DND-41 (cell line): ENCODE measurements around the gene THBS1.

ENCODE experiments used
- ATAC-seq: fragments of 200-7000 bp; cut with Tn5 transposase; 3 replicates; pipeline ENCODE4 v1.9.1; 2021; ENCODE audit warnings: low read depth; ENCODE audit not compliant: insufficient read depth
- DNase-seq: peaks from one replicate; pipeline ENCODE4 v3.0.0-alpha.2; 2020
- H2AFZ ChIP-seq: 2 replicates; pipeline ENCODE4 v1.6.0; 2012; ENCODE audit warnings: low read depth, low read length
- H3K27ac ChIP-seq: 2 replicates; pipeline ENCODE4 v1.5.1; 2012; ENCODE audit warnings: low read length, inconsistent platforms
- H3K27me3 ChIP-seq: fragments of 200-600 bp; sonication (generic); 2 replicates; pipeline ENCODE4 v1.6.0; 2012; ENCODE audit warnings: low read length, mild to moderate bottlenecking, inconsistent platforms; ENCODE audit not compliant: insufficient read depth, poor library complexity
- H3K36me3 ChIP-seq: 2 replicates; pipeline ENCODE4 v1.5.1; 2012; ENCODE audit warnings: low read length, inconsistent platforms; ENCODE audit not compliant: insufficient read depth
- H3K4me1 ChIP-seq: 2 replicates; pipeline ENCODE4 v1.5.1; 2012; ENCODE audit warnings: mild to moderate bottlenecking, low read length; ENCODE audit not compliant: insufficient read depth
- H3K4me2 ChIP-seq: 2 replicates; pipeline ENCODE4 v1.6.0; 2012; ENCODE audit warnings: mild to moderate bottlenecking, moderate library complexity, low read length, inconsistent platforms; ENCODE audit not compliant: insufficient read depth
- H3K4me3 ChIP-seq, 2 experiments: fragments of 200-600 bp in 1 of 2; shearing (Covaris generic) in 1 of 2; 2 replicates each; pipeline ENCODE4 v1.5.1; 2012 to 2016; ENCODE audit warnings: inconsistent platforms in 2 of 2, low read length in 2 of 2, mild to moderate bottlenecking in 2 of 2, low read depth in 1 of 2, moderate library complexity in 1 of 2
- H3K79me2 ChIP-seq: 2 replicates; pipeline ENCODE4 v1.6.0; 2012; ENCODE audit warnings: low read length, inconsistent platforms; ENCODE audit not compliant: insufficient read depth
- H3K9ac ChIP-seq: 2 replicates; pipeline ENCODE4 v1.6.0; 2012; ENCODE audit warnings: low read depth, mild to moderate bottlenecking, inconsistent platforms, low read length, moderate library complexity
- H3K9me3 ChIP-seq: 2 replicates; pipeline ENCODE4 v1.5.1; 2012; ENCODE audit warnings: low read length, moderate library complexity, mild to moderate bottlenecking, inconsistent platforms; ENCODE audit not compliant: insufficient read depth, severe bottlenecking
- H4K20me1 ChIP-seq: 2 replicates; pipeline ENCODE4 v1.6.0; 2012; ENCODE audit warnings: low read length; ENCODE audit not compliant: insufficient read depth
- EZH2 ChIP-seq: IDR thresholded peaks from 3 replicates; pipeline ENCODE4 v1.6.1; 2012; ENCODE audit warnings: borderline replicate concordance, low read depth, mild to moderate bottlenecking, moderate library complexity, low read length, inconsistent platforms; ENCODE audit not compliant: severe bottlenecking
- TF ChIP-seq, protein P1 (sequence below): IDR thresholded peaks from 2 replicates; pipeline ENCODE4 v1.5.1; 2012; ENCODE audit warnings: borderline replicate concordance, low read length, moderate library complexity, mild to moderate bottlenecking; ENCODE audit not compliant: poor library complexity, severe bottlenecking; ENCODE audit errors: extremely low read depth

The THBS1 gene

DNA sequence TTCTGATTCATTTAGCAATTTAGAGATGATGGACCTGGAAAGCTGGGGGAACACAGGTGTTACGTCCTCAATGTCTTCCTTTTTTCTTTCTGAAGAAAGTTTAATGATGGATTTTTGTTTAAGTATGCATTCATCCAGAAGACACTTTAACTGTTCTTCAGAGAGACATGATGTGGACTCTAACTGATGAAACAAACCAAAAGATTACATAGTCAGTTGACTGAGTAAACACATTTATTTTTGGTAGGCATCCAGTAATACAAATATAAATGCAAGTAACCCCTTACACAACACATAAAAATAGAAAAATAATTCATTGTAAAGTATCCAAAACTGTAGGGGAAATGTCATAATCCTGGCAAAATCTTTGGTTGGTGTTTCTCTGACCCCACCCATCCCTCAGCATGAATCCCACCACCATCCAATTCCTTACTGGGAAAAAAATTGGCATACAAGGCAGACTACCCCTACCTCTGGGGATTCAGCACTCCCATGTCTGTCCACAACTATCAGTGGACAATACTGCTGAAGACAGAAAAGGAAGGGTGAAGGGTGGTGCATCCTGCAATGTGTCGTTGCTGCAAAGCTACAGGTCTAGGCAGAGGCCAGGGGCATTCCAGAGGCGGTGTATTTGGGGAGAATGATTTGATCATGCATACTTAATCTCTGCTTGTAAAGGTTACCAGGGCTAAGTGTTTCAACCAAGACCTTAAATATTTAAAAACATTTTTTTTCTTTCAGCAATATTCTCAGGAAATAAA lies 37.4 kb downstream of the THBS1 start:
- Histone ChIP-seq H3K79me2 (no peaks in the 10 kb centered on the region), H3K9me3 (no peaks in the 10 kb centered on the region), H4K20me1 (no peaks in the 10 kb centered on the region), H3K27me3 (peaks cover 7% of the 10 kb centered on the region), H3K36me3 (no peaks in the 10 kb centered on the region), H3K4me2 (no peak overlapping the region), H3K27ac (no peak overlapping the region), H2AFZ (no peak overlapping the region), H3K9ac (no peak overlapping the region), H3K4me1 (no peaks in the 10 kb centered on the region), H3K4me3 (no peak overlapping the region)
- TF ChIP-seq, protein P1, sequence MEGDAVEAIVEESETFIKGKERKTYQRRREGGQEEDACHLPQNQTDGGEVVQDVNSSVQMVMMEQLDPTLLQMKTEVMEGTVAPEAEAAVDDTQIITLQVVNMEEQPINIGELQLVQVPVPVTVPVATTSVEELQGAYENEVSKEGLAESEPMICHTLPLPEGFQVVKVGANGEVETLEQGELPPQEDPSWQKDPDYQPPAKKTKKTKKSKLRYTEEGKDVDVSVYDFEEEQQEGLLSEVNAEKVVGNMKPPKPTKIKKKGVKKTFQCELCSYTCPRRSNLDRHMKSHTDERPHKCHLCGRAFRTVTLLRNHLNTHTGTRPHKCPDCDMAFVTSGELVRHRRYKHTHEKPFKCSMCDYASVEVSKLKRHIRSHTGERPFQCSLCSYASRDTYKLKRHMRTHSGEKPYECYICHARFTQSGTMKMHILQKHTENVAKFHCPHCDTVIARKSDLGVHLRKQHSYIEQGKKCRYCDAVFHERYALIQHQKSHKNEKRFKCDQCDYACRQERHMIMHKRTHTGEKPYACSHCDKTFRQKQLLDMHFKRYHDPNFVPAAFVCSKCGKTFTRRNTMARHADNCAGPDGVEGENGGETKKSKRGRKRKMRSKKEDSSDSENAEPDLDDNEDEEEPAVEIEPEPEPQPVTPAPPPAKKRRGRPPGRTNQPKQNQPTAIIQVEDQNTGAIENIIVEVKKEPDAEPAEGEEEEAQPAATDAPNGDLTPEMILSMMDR = no peak
- no peak for TF ChIP-seq EZH2
- DNase-seq (no peak), ATAC-seq (no peak)

DNA sequence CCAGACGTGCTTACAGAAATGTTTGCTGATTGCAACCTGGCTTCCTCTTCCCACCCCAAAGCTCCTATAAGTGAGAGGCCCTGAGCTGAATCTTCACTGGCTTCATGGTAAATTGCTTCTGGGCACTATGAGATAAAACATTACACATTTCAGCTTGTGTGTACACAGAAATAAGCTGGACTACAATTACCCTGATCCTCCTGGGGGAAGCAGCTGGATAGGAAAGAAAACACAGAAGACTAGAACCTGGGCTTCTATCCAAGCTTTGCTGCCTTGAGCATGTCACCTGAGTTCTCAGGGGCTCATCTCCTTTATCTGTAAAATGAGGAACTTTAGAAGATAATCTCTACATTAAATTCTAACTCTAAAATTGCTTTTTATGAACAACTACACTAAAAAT lies 40.3 kb downstream of the THBS1 start:
- Histone ChIP-seq H3K4me1 (no peaks in the 10 kb centered on the region), H3K27ac (no peak overlapping the region), H3K9ac (no peak overlapping the region), H3K79me2 (no peaks in the 10 kb centered on the region), H4K20me1 (no peaks in the 10 kb centered on the region), H3K27me3 (peaks cover 7% of the 10 kb centered on the region), H3K4me2 (no peak overlapping the region), H3K4me3 (no peak overlapping the region), H3K36me3 (no peaks in the 10 kb centered on the region), H2AFZ (no peak overlapping the region), H3K9me3 (no peaks in the 10 kb centered on the region)
- no peak for TF ChIP-seq EZH2
- TF ChIP-seq, protein P1 = no peak
- ATAC-seq = no peak
- no peak for DNase-seq

DNA sequence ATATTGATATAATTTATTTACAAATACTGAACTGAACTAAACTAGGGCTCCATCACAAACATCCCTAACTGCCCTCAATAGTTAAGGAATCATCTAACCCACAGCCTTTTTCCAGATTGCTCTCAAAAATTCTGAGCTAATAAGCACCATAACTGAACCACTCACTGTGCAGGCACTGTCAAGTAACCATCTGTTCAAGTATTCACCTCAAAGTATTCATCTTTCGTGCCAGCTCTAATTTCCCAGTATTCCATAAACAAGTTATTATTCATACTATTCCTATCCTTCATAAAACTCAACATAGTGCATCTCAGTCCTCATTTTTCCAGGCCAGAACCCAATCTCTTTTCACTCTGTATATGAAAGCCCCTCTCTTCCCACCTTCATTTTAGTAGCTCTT lies 41.1 kb downstream of the THBS1 start:
- Histone ChIP-seq H3K36me3 (no peaks in the 10 kb centered on the region), H2AFZ (no peak overlapping the region), H3K9me3 (no peaks in the 10 kb centered on the region), H3K27ac (no peak overlapping the region), H3K4me2 (no peak overlapping the region), H3K9ac (no peak overlapping the region), H3K79me2 (no peaks in the 10 kb centered on the region), H3K4me1 (no peaks in the 10 kb centered on the region), H3K27me3 (peaks cover 3% of the 10 kb centered on the region), H4K20me1 (no peaks in the 10 kb centered on the region), H3K4me3 (no peak overlapping the region)
- no peak for DNase-seq
- TF ChIP-seq, protein P1 = no peak
- no peak for TF ChIP-seq EZH2
- no peak for ATAC-seq
